Right cardiac atrium (tissue), 5 donors: Measurements from ENCODE around the gene RNF182. TPM values are rescaled to one million over a fixed set of nuclear protein-coding genes. Genes with fewer than 3 reads are reported as not detected.

Experiments
- ATAC-seq, 2 donors: fragments of 200-7000 bp; cut with Tn5 transposase; one replicate each; pipeline versions ENCODE4 v1.8.0 to v1.9.1; 2020; ENCODE audit warnings: moderate library complexity in 2 of 2, mild to moderate bottlenecking in 1 of 2
- DNase-seq, 3 donors: peaks; one replicate each; pipeline ENCODE4 v3.0.0-alpha.2; 2020
- H3K27ac ChIP-seq: one replicate; pipeline ENCODE4 v1.5.1; 2013; ENCODE audit warnings: mild to moderate bottlenecking, low read length, control low read depth, moderate library complexity
- H3K27me3 ChIP-seq: one replicate; pipeline ENCODE4 v1.6.1; 2013; ENCODE audit not compliant: control insufficient read depth, insufficient read depth
- H3K4me1 ChIP-seq: one replicate; pipeline ENCODE4 v1.6.1; 2013; ENCODE audit warnings: low read length; ENCODE audit not compliant: control insufficient read depth, insufficient read depth
- H3K4me3 ChIP-seq: one replicate; pipeline ENCODE4 v1.5.1; 2013; ENCODE audit warnings: low read length, control low read depth
- H3K9me3 ChIP-seq: one replicate; pipeline ENCODE4 v1.6.1; 2013; ENCODE audit warnings: low read length; ENCODE audit not compliant: control insufficient read depth
- WGBS: extraction: QIAGEN DNeasy Blood & Tissue Kit; methylation state at CpG from one replicate; pipeline ENCODE4 v1.1.7; 2013; 5-methylcytosine and 5-hydroxymethylcytosine counted together
- intact Hi-C, 4 donors: fragments of 100-400 bp; cut with DNase I; formaldehyde crosslinking; loops; one replicate each; pipeline versions ENCODE4 v1.11.0 to v1.14.0; 2022 to 2023
- polyA plus RNA-seq: library from polyadenylated mRNA; stranded (reverse); fragments of 200-250 nt; gene quantifications from one replicate; pipeline ENCODE4 v1.2.3, GENCODE V29; 2013
- total RNA-seq, 4 donors: library from RNA; stranded (reverse); fragmentation: NEBNext Ultra II Directional; extraction: Animal tissue kit (Norgen Biotek cat#: 25700); gene quantifications; one replicate each; pipeline ENCODE4 v1.2.1, GENCODE V29; 2021
- donor health status: healthy with polysubstance abuse.
- donor health status: DM: no; HTN: yes; CAD: no.
- donor health status: DM: no; HTN: no; CAD: no.
- donor health status: DM: no; HTN: yes; CAD: no; lungs with severe emphysema.
- donor health status: DM: yes; HTN: yes; CAD: no.

The RNF182 gene
- total and polyA plus RNA-seq, 5 donors = 0.44 to 1.2 (median 0.52) TPM; not detected in 1

- Histone ChIP-seq H3K27ac (no peak overlapping the region), H3K4me1 (no peaks in the 10 kb centered on the region), H3K4me3 (no peak overlapping the region), H3K27me3 (no peaks in the 10 kb centered on the region), H3K9me3 (no peaks in the 10 kb centered on the region)
- intact Hi-C loops = no loop called here
- no peak for ATAC-seq
- no peak for DNase-seq
- WGBS = 96% methylated on average over 47 of the region's 47 CpGs
These were observed 77.6 kb downstream of the RNF182 start for GRCh38 chr6:14002176-14002947.

DNA sequence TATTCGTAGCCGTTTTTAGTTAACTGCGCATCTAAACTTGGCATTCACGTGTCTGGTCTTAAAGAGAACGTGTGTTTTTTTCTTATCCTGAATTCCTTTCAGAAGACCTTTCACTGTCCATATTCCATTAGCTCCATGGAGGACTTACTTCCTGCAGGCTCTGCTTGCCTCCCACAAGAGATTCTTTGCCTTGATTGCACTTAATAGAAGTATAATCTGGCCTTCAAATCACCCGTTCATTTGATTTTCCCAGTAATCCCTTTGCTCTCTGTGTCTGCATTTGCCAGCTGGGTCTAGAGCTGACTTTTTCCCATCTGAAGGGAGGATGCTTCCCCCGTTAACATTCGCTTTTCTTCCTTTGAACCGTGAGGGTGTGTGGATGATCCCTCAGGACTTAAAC, 79.5 kb downstream of the RNF182 start:
- Histone ChIP-seq H3K27me3 (no peaks in the 10 kb centered on the region), H3K4me1 (no peaks in the 10 kb centered on the region), H3K27ac (no peak overlapping the region), H3K4me3 (no peak overlapping the region), H3K9me3 (no peaks in the 10 kb centered on the region)
- intact Hi-C loops = no loop called here
- 76% methylated on average over 9 of the region's 9 CpGs for WGBS
- DNase-seq = no peak
- ATAC-seq = no peak

DNA sequence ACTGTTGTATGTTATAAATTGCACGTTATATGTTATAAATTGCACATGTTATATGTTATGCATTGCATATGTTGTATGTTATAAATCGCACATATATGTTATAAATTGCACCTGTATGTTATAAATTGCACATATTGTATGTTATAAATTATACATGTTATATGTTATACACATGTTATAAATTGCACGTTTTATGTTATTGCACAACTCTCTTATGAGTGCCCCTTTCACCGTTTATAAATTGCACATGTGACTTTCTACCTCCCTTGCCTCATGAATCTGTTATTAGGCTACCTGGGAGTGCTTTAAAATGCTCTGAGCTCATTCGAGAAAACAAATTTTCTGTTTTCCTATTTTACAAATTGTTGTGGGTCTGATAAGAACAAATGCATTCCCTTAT, 84.1 kb downstream of the RNF182 start:
- intact Hi-C loops = no loop called here
- no peaks in the 10 kb centered on the region for H3K27me3 ChIP-seq
- H3K9me3 ChIP-seq = no peaks in the 10 kb centered on the region
- H3K4me1 ChIP-seq = no peaks in the 10 kb centered on the region
- no peak overlapping the region for H3K4me3 ChIP-seq
- ATAC-seq = no peak
- WGBS = 88% methylated on average over 5 of the region's 5 CpGs
- no peak for DNase-seq
- H3K27ac ChIP-seq = no peak overlapping the region

DNA sequence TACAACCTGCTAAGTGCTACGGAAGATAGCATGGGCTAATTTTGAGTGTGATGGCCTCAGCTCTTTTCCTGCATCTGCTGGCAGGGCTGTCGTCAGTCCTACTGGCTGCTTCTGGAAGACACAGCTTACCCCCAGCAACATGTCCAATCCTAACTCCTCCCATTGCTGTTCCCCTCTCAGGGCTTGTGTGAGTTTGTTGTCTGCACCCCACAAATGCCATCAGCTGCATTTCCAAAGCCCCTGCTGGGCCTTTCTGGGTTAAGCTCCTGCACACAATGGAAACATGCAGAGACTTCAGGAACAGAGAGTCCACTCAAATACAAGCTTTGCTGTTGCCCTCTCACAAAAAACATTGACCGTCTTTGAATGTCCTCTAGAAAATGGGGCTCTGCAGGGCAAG, 84.7 kb downstream of the RNF182 start:
- Histone ChIP-seq H3K27ac (no peak overlapping the region), H3K27me3 (no peaks in the 10 kb centered on the region), H3K9me3 (no peaks in the 10 kb centered on the region), H3K4me1 (no peaks in the 10 kb centered on the region), H3K4me3 (no peak overlapping the region)
- DNase-seq = no peak
- ATAC-seq = no peak
- 50% methylated on average over 3 of the region's 3 CpGs for whole genome bisulfite sequencing
- intact Hi-C loops = no loop called here

- Histone ChIP-seq H3K27me3 (no peaks in the 10 kb centered on the region), H3K4me1 (no peaks in the 10 kb centered on the region), H3K9me3 (no peaks in the 10 kb centered on the region), H3K27ac (no peak overlapping the region), H3K4me3 (no peak overlapping the region)
- WGBS = 93% methylated on average over 3 of the region's 3 CpGs
- ATAC-seq (no peak), DNase-seq (no peak)
- intact Hi-C loops = no loop called here
These were observed 85.5 kb downstream of the RNF182 start for GRCh38 chr6:14010275-14010674.

DNA sequence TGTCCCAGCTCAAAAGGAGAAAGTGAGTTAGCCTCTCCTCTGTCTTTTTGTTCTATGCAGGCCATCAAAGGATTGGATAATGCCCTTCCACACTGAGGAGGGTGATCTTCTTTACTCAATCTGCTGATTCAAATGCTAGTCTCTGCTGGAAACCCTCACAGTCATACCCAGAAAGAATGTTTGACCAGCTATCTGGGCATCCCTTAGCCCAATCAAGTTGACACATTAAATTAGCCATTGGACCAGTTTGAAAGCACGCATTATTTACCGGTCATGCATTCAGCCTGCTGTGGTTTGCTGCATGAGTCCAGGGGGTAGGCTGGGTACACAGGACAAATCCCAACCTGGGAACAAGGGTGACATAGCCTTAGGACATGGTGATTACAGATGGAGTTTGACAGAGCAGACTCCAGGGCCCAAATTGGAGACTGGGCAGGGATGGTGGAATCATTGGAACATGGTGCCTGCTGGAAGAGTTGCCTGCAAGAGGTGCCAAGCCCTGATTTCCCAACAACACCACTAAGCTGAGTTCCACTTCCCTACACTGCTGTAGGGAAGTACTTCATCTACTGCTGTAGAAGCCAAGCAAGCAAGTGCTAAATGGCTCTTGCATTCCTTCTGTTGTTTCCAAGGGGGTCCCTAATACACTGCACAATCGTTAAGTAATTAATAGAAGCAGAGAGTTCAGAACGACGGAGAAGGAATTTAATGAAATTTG, 87.7 kb downstream of the RNF182 start:
- DNase-seq = no peak
- Histone ChIP-seq H3K4me3 (no peak overlapping the region), H3K9me3 (no peaks in the 10 kb centered on the region), H3K27ac (no peak overlapping the region), H3K27me3 (no peaks in the 10 kb centered on the region), H3K4me1 (no peaks in the 10 kb centered on the region)
- WGBS = 96% methylated on average over 5 of the region's 5 CpGs
- ATAC-seq = no peak
- intact Hi-C loops = no loop called here

DNA sequence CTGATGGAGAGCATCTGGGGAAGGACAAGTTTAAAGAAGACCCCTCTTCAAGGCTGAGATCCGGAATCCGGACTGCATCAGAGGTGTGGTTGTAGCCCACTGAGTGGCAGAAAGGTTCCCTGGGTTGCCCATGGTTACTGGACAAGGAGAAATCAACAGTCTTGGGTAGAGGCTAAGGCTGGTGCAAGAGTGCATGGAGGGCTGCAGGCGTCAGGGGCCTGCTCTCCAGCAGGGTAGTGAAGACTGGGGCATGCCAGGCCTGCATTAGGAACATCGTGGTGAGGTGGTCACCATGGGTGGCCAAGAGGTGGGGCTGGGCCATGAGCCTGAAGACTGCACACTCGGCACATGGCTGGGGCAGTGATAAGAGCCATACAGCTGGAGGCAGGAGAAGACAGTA, 91.2 kb downstream of the RNF182 start:
- H3K27ac ChIP-seq = no peak overlapping the region
- DNase-seq = no peak
- 83% methylated on average over 5 of the region's 5 CpGs for WGBS
- intact Hi-C loops = no loop called here
- H3K27me3 ChIP-seq = no peaks in the 10 kb centered on the region
- no peak overlapping the region for H3K4me3 ChIP-seq
- no peak for ATAC-seq
- H3K4me1 ChIP-seq = no peaks in the 10 kb centered on the region
- H3K9me3 ChIP-seq = no peaks in the 10 kb centered on the region

DNA sequence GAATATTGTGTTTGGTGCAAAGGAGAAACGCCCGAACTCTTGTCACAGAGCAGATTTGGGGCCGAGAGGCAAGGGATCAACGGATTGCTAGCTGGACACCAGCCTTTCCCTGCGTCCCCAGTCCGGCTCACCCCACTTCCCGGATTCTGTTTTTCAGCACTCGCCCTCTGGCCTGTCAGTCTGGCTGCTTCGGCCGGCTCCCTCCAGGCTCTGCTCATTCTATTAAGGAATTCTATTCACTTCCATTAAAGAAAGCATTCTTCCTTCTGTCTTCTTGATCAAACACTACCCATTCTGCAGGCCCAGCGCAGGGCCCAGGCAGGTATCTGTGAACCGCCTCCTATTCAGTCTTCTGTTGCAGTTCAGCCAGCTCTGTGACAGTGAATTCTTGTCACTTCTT, 91.7 kb downstream of the RNF182 start:
- intact Hi-C loops = no loop called here
- no peak overlapping the region for H3K4me3 ChIP-seq
- DNase-seq (no peak), ATAC-seq (no peak)
- H3K4me1 ChIP-seq = no peaks in the 10 kb centered on the region
- WGBS = 89% methylated on average over 12 of the region's 12 CpGs
- H3K27me3 ChIP-seq = no peaks in the 10 kb centered on the region
- no peak overlapping the region for H3K27ac ChIP-seq
- no peaks in the 10 kb centered on the region for H3K9me3 ChIP-seq

- H3K27me3 ChIP-seq = no peaks in the 10 kb centered on the region
- no peak overlapping the region for H3K27ac ChIP-seq
- no peaks in the 10 kb centered on the region for H3K4me1 ChIP-seq
- intact Hi-C loops = no loop called here
- H3K9me3 ChIP-seq = no peaks in the 10 kb centered on the region
- no peak for ATAC-seq
- WGBS = 58% methylated on average over 5 of the region's 5 CpGs
- DNase-seq = no peak
- H3K4me3 ChIP-seq = no peak overlapping the region
These were observed 92.3 kb downstream of the RNF182 start for GRCh38 chr6:14016935-14017625.

- H3K4me3 ChIP-seq = no peak overlapping the region
These were observed 93.1 kb downstream of the RNF182 start for GRCh38 chr6:14017626-14018475.

More at GRCh38 chr6:14017626-14018475, 93.1 kb downstream of the RNF182 start:
- Histone ChIP-seq H3K27ac (no peak overlapping the region), H3K4me1 (no peaks in the 10 kb centered on the region), H3K9me3 (no peaks in the 10 kb centered on the region), H3K27me3 (no peaks in the 10 kb centered on the region)
- no peak for ATAC-seq
- no peak for DNase-seq
- 92% methylated on average over 46 of the region's 46 CpGs for WGBS
- intact Hi-C loops = no loop called here
